MM.1S (cell line): ENCODE results near the gene ZCCHC7.

Source experiments
- EZH2 ChIP-seq: fragments of 300-600 bp; sonication (generic); optimal IDR thresholded peaks from 2 replicates; pipeline ENCODE3; 2017; ENCODE audit warnings: low read depth, mild to moderate bottlenecking, antibody characterized with exemption, low read length, mixed read lengths
- EZH2phosphoT487 ChIP-seq: fragments of 300-600 bp; sonication (generic); IDR thresholded peaks from 2 replicates; pipeline ENCODE4 v1.6.1; 2018; ENCODE audit warnings: antibody characterized with exemption, low read length
- TF ChIP-seq, protein P1 (sequence below): fragments of 300-600 bp; sonication (generic); IDR thresholded peaks from 2 replicates; pipeline ENCODE4 v1.5.1; 2016; ENCODE audit warnings: antibody characterized with exemption, low read length, mixed read lengths

DNA sequence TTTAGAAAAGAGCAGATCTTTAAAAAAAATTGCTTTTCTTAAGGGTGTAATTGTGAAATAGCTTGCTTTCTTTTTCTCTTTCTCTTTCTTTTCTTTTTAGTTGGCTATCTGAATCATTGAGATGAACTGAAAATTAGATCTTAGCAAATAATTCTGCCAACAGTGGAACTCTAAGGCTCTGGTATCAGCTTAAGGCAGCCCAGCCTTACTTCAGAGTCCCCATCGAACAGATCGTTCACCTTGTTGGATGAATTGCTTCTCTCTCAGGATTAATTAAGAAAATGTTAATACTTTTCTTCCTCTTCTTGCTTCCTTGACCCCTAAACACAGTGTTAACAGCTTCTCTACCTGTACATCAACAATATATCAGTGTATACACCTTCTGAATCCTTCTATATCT lies 92.1 kb downstream of the ZCCHC7 start:
- TF ChIP-seq, protein P1, sequence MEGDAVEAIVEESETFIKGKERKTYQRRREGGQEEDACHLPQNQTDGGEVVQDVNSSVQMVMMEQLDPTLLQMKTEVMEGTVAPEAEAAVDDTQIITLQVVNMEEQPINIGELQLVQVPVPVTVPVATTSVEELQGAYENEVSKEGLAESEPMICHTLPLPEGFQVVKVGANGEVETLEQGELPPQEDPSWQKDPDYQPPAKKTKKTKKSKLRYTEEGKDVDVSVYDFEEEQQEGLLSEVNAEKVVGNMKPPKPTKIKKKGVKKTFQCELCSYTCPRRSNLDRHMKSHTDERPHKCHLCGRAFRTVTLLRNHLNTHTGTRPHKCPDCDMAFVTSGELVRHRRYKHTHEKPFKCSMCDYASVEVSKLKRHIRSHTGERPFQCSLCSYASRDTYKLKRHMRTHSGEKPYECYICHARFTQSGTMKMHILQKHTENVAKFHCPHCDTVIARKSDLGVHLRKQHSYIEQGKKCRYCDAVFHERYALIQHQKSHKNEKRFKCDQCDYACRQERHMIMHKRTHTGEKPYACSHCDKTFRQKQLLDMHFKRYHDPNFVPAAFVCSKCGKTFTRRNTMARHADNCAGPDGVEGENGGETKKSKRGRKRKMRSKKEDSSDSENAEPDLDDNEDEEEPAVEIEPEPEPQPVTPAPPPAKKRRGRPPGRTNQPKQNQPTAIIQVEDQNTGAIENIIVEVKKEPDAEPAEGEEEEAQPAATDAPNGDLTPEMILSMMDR, result no peak
- TF ChIP-seq EZH2phosphoT487, result no peak
- TF ChIP-seq EZH2, result no peak
